Ectodermal cell (in vitro differentiated cells): ENCODE measurements around the gene RGL3.
A peak's percentile ranks its signal among the peaks of the same experiment; 100 is the strongest.
"Not testable (repeated sequence)": the region's sequence is repeated elsewhere in the genome, so short reads cannot be mapped to it uniquely, and the experiment has no call there.

Experiments used
- H3K27ac ChIP-seq: 2 replicates; pipeline ENCODE4 v1.7.0; 2013; ENCODE audit warnings: mild to moderate bottlenecking, low read depth, low read length; ENCODE audit not compliant: insufficient read depth, poor library complexity, severe bottlenecking
- H3K27me3 ChIP-seq: 2 replicates; pipeline ENCODE4 v1.7.0; 2013; ENCODE audit warnings: mild to moderate bottlenecking, low read length; ENCODE audit not compliant: insufficient read depth, control insufficient read depth, poor library complexity, severe bottlenecking
- H3K36me3 ChIP-seq: one replicate; pipeline ENCODE4 v1.7.0; 2013; ENCODE audit warnings: low read length; ENCODE audit not compliant: control insufficient read depth, insufficient read depth
- H3K4me1 ChIP-seq: one replicate; pipeline ENCODE4 v1.7.0; 2013; ENCODE audit warnings: low read length; ENCODE audit not compliant: control insufficient read depth, insufficient read depth
- H3K4me3 ChIP-seq: 2 replicates; pipeline ENCODE4 v1.7.0; 2013; ENCODE audit warnings: low read depth, low read length, control low read depth; ENCODE audit not compliant: insufficient read depth
- H3K9me3 ChIP-seq: 2 replicates; pipeline ENCODE4 v1.7.0; 2013; ENCODE audit warnings: mild to moderate bottlenecking, low read length, moderate library complexity; ENCODE audit not compliant: control insufficient read depth
- WGBS, 2 experiments: methylation state at CpG; one replicate each; pipeline ENCODE4 v1.1.7; 2013; ENCODE audit warnings: missing lambda C conversion rate in 2 of 2; 5-methylcytosine and 5-hydroxymethylcytosine counted together

RGL3 gene

GRCh38 chr19:11458236-11458900 is 39.3 kb upstream of the RGL3 start:
- Histone ChIP-seq H3K4me3 (no peak overlapping the region), H3K36me3 (no peaks in the 10 kb centered on the region), H3K9me3 (no peaks in the 10 kb centered on the region), H3K4me1 (no peaks in the 10 kb centered on the region), H3K27me3 (no peaks in the 10 kb centered on the region), H3K27ac (no peak overlapping the region)
- 90 to 91% methylated on average over 19 of the region's 19 CpGs for WGBS, 2 experiments

DNA sequence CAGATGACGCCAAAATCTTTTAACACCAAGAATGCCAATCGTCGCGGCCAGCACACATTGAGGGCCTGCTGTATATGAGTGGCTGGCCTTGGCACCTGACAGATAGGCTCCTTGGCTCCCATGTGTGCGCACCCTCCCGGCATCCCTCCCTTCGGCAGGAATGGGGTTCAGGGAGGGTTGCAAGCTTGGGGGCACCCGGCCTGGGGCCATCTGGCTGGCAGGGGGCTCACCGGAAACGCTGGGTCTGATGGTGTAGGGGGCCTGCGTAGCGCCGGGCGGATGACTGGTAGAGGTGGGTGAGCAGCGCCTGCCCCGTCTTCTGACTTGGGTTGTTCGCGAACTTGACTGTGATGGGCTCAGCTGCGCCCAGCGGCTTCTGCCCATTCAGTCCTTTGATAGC is 38.7 kb upstream of the RGL3 start:
- Histone ChIP-seq H3K4me3 (no peak overlapping the region), H3K27me3 (no peaks in the 10 kb centered on the region), H3K4me1 (no peaks in the 10 kb centered on the region), H3K36me3 (no peaks in the 10 kb centered on the region), H3K27ac (no peak overlapping the region), H3K9me3 (no peaks in the 10 kb centered on the region)
- 91 to 93% methylated on average over 20 of the region's 20 CpGs for WGBS, 2 experiments

- 51 to 52% methylated on average over 18 of the region's 18 CpGs for WGBS, 2 experiments
- H3K36me3 ChIP-seq = no peaks in the 10 kb centered on the region
Observed at GRCh38 chr19:11457115-11457514, 38.0 kb upstream of the RGL3 start.

GRCh38 chr19:11456659-11457058 is 37.5 kb upstream of the RGL3 start:
- Histone ChIP-seq H3K9me3 (no peaks in the 10 kb centered on the region), H3K4me1 (peaks cover 8% of the 10 kb centered on the region), H3K4me3 (no peak overlapping the region), H3K27me3 (no peaks in the 10 kb centered on the region), H3K36me3 (no peaks in the 10 kb centered on the region), H3K27ac (no peak overlapping the region)
- WGBS, 2 experiments = 85% methylated on average over 7 of the region's 7 CpGs

More at GRCh38 chr19:11457115-11457514, 38.0 kb upstream of the RGL3 start:
- Histone ChIP-seq H3K4me1 (peaks cover 4% of the 10 kb centered on the region), H3K27ac (no peak overlapping the region), H3K27me3 (no peaks in the 10 kb centered on the region), H3K9me3 (no peaks in the 10 kb centered on the region), H3K4me3 (no peak overlapping the region)

- not testable (repeated sequence) for H3K27me3 ChIP-seq, H3K4me3 ChIP-seq, H3K27ac ChIP-seq, H3K9me3 ChIP-seq, H3K36me3 ChIP-seq
- 94 to 96% methylated on average over 9 of the region's 9 CpGs for WGBS, 2 experiments
- H3K4me1 ChIP-seq = peaks cover 22% of the 10 kb centered on the region
Observed at GRCh38 chr19:11455233-11455554, 36.1 kb upstream of the RGL3 start.

DNA sequence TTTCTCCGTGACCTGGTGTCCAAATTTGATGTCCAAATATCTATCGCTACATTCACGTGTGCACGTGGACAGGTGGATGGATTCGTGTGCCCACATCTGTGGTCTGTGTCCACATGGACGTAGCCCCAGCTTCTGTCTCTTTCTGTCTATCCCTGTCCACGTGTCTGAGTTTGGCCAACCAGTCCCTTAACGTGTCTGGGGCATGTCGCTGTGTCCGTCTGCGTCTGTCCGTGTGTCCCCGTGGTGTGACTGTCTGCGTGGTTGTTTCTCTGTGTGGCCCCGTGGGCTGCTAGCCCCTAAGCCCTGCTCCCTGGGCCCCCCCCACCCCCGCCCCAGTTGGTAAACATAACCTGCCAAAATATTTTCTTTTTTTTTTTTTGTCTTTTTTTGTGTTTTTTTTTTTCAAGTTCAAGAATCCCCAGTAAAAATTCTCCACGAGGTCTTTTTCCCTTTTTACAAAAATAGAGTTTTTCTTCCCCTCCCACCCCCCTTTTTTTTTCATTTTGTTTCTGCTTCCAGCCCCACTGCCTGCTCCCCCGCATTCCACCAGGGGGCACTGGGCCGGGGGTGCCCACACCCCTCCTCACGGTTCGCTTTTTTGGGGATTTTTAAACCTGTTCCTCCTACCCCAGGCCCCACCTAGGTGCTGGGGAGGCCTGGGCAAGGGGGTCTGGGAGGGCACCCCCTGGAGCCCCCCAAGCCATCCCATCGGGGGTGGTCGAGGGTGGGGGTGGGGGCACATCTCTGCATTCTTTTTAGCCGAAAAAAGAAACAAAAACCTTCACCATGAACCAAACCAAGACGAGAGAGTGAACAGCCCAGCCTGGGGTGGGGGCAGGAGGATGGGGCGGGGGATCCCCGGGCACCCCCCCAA is 34.6 kb upstream of the RGL3 start:
- 71 to 75% methylated on average over 25 to 26 of the region's 27 CpGs for WGBS, 2 experiments
- Histone ChIP-seq H3K36me3 (peaks cover 6% of the 10 kb centered on the region), H3K9me3 (no peaks in the 10 kb centered on the region), H3K27me3 (no peaks in the 10 kb centered on the region), H3K4me3 (no peak overlapping the region), H3K4me1 (peaks cover 22% of the 10 kb centered on the region), H3K27ac (no peak overlapping the region)

GRCh38 chr19:11452620-11453310 is 33.7 kb upstream of the RGL3 start:
- H3K4me1 ChIP-seq = peaks cover 22% of the 10 kb centered on the region
- H3K36me3 ChIP-seq = peaks cover 15% of the 10 kb centered on the region
- H3K27me3 ChIP-seq = no peaks in the 10 kb centered on the region
- H3K27ac ChIP-seq = no peak overlapping the region
- H3K9me3 ChIP-seq = no peaks in the 10 kb centered on the region
- H3K4me3 ChIP-seq = no peak overlapping the region
- WGBS, 2 experiments = 84 to 86% methylated on average over 33 of the region's 33 CpGs

DNA sequence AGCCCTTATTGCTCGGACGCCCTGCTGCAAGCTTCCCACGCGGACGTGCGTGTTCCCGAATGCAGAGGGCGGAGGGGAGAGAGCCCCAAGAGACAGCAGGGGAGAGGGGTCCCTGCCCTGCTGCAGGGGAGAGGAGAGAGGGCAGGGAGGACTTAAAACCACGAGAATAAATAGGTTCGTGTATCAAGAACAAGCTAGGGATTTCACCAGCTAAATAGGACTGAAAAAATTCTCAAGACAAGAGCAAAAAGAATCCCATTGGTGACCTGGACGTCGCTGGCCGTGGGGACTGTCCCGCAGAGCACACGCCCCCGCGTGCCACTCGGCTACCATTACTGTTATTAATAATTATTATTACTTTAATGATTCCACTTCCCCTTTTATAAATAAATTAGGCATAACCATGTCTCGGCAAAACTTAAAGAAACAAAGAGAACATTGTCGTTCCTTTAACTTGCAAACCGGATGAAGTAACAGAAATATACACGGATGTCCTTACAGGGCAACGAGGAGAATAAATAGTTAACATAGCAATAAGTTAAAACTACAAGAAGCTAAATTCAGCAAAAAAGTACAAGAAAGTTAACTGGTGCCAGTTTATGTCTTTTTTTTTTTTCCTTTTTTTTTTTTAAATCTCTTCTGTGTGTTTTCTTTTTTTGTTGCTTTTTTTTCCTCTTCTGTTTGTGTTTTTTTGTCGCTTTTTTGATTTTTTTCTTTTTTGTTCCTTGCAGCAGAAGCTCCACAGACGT is 32.9 kb upstream of the RGL3 start:
- Histone ChIP-seq H3K36me3 (peaks cover 23% of the 10 kb centered on the region), H3K4me1 (peaks cover 22% of the 10 kb centered on the region), H3K4me3 (no peak overlapping the region), H3K9me3 (no peaks in the 10 kb centered on the region), H3K27me3 (no peaks in the 10 kb centered on the region), H3K27ac (peak overlapping the region; percentile 6)
- WGBS, 2 experiments = 41 to 48% methylated on average over 19 to 21 of the region's 25 CpGs

GRCh38 chr19:11451327-11451870 is 32.3 kb upstream of the RGL3 start:
- Histone ChIP-seq H3K27me3 (no peaks in the 10 kb centered on the region), H3K36me3 (peaks cover 26% of the 10 kb centered on the region), H3K9me3 (no peaks in the 10 kb centered on the region), H3K27ac (peak overlapping the region; percentile 6), H3K4me3 (no peak overlapping the region), H3K4me1 (peaks cover 22% of the 10 kb centered on the region)
- 17 to 49% methylated on average over 6 to 13 of the region's 13 CpGs for WGBS, 2 experiments
